Common myeloid progenitor, CD34-positive (primary cell): ENCODE measurements around the gene HLA-DOA.

Source experiments
- CTCF ChIA-PET: fragments of 350-600 bp; sonication (Branson Sonifier 250); formaldehyde crosslinking; loops from one replicate; lab custom pipeline; 2021; ENCODE audit warnings: antibody characterized with exemption; lab: Charles Lee
- POLR2A ChIA-PET: fragments of 350-600 bp; sonication (Branson Sonifier 250); formaldehyde crosslinking; loops from one replicate; lab custom pipeline; 2021; ENCODE audit warnings: antibody characterized with exemption; lab: Charles Lee
- DNase-seq, 3 donors: peaks; one replicate each; pipeline versions ENCODE4 v3.0.0 to v3.0.0-alpha.2; 2013
- H3K27ac ChIP-seq, 2 experiments: 1 replicate in 1 of 2; 2 replicates in 1 of 2; pipeline ENCODE4 v1.7.0; 2013; ENCODE audit warnings: inconsistent platforms in 2 of 2, low read length in 2 of 2, mild to moderate bottlenecking in 2 of 2, low read depth in 1 of 2, moderate library complexity in 1 of 2; ENCODE audit not compliant: severe bottlenecking in 2 of 2, insufficient read depth in 1 of 2, poor library complexity in 1 of 2
- H3K27me3 ChIP-seq, 5 experiments: replicated peaks in 2 of 5; 1 replicate in 3 of 5; 2 replicates in 2 of 5; pipeline versions ENCODE4 v1.6.1 to v1.7.0; 2013; ENCODE audit warnings: low read length in 4 of 5, mild to moderate bottlenecking in 2 of 5, moderate library complexity in 2 of 5, inconsistent platforms in 1 of 5; ENCODE audit not compliant: insufficient read depth in 5 of 5, control insufficient read depth in 4 of 5
- H3K36me3 ChIP-seq, 4 experiments: 1 replicate in 2 of 4; 2 replicates in 2 of 4; pipeline versions ENCODE4 v1.6.1 to v1.7.0; 2013; ENCODE audit warnings: low read length in 3 of 4, control low read depth in 1 of 4, mild to moderate bottlenecking in 1 of 4; ENCODE audit not compliant: control insufficient read depth in 4 of 4, insufficient read depth in 4 of 4
- H3K4me1 ChIP-seq, 4 experiments: 1 replicate in 3 of 4; 2 replicates in 1 of 4; pipeline versions ENCODE4 v1.6.1 to v1.7.1; 2013; ENCODE audit warnings: low read length in 3 of 4, mild to moderate bottlenecking in 3 of 4, control low read depth in 1 of 4, inconsistent platforms in 1 of 4, moderate library complexity in 1 of 4; ENCODE audit not compliant: control insufficient read depth in 4 of 4, insufficient read depth in 4 of 4; ENCODE audit errors: control extremely low read depth in 1 of 4
- H3K4me3 ChIP-seq, 7 experiments: 1 replicate in 4 of 7; 2 replicates in 3 of 7; pipeline versions ENCODE4 v1.5.1 to v1.7.0; 2013; ENCODE audit warnings: mild to moderate bottlenecking in 7 of 7, low read length in 6 of 7, moderate library complexity in 6 of 7, inconsistent platforms in 2 of 7, low read depth in 2 of 7, control low read depth in 1 of 7; ENCODE audit not compliant: insufficient read depth in 4 of 7, control insufficient read depth in 1 of 7; ENCODE audit errors: extremely low read depth in 1 of 7
- H3K9me3 ChIP-seq, 5 experiments: 1 replicate in 4 of 5; 2 replicates in 1 of 5; pipeline versions ENCODE4 v1.6.1 to v1.7.1; 2013; ENCODE audit warnings: low read length in 4 of 5, mild to moderate bottlenecking in 2 of 5, inconsistent platforms in 1 of 5, low read depth in 1 of 5, moderate library complexity in 1 of 5; ENCODE audit not compliant: control insufficient read depth in 4 of 5, insufficient read depth in 2 of 5; ENCODE audit errors: control extremely low read depth in 1 of 5
- WGBS: methylation state at CpG from one replicate; pipeline ENCODE4 v1.1.5; 2013; ENCODE audit not compliant: insufficient coverage; 5-methylcytosine and 5-hydroxymethylcytosine counted together

The HLA-DOA gene

DNA sequence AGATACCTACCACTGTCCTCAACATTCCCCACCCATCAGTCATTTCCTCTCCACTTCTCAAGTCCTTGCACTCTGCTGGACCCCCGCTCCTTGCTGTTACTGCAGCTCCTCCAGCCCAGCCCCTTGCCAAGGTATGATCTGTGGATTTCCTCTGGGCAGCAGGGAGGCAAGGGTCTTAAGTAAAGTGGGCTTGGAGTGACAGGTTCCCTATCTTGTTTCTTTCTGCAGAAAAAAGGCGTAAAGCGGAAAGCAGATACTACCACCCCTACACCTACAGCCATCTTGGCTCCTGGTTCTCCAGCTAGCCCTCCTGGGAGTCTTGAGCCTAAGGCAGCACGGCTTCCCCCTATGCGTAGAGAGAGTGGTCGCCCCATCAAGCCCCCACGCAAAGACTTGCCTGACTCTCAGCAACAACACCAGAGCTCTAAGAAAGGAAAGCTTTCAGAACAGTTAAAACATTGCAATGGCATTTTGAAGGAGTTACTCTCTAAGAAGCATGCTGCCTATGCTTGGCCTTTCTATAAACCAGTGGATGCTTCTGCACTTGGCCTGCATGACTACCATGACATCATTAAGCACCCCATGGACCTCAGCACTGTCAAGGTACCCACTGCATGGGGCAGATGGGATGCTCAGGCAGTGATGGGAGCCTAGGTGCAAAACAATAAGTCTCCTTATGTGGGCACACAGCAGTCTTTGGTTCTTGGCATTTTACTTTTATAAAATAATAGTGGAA lies 32.9 kb downstream of the HLA-DOA start:
- ChIA-PET CTCF (interaction anchor here (0.9 to 19.5 kb wide), 9 partner anchors 8 to 91 kb away, joined by 3 to 346 read pairs (median 4); partner anchors contain the start of gene HLA-DMA), POLR2A (interaction anchor here (0.7 kb wide), 1 partner anchor 12 kb away, joined by 3 read pairs; no protein-coding TSS in a partner anchor)
- peaks cover 11 to 31% (median 28%) of the 10 kb centered on the region in 4 experiments for H3K4me1 ChIP-seq
- H3K9me3 ChIP-seq, result no peaks in the 10 kb centered on the region
- DNase-seq, result no peak
- no peaks in the 10 kb centered on the region for H3K27me3 ChIP-seq
- WGBS, result 99% methylated on average over 6 of the region's 7 CpGs
- H3K36me3 ChIP-seq, result peaks cover 34 to 90% (median 73%) of the 10 kb centered on the region in 4 experiments
- H3K4me3 ChIP-seq, result no peak overlapping the region
- H3K27ac ChIP-seq, result no peak overlapping the region

DNA sequence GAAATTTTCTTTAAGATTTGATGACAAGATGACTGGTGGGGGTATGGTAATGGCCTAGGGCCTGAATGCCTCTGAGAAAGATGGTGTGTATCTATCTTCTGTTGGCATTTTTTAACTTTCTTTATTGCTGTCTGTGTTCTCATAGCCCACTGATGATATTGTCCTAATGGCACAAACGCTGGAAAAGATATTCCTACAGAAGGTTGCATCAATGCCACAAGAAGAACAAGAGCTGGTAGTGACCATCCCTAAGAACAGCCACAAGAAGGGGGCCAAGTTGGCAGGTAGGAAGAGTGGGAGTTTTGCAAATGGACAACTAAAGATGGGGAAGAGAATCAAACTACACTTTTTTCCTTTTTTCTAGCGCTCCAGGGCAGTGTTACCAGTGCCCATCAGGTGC lies 33.5 kb downstream of the HLA-DOA start:
- DNase-seq, result no peak
- Histone ChIP-seq H3K4me3 (peak overlapping the region in 1 of 7 experiments; percentile 99), H3K27me3 (no peaks in the 10 kb centered on the region), H3K4me1 (peaks cover 11 to 37% (median 30%) of the 10 kb centered on the region in 4 experiments), H3K27ac (no peak overlapping the region), H3K36me3 (peaks cover 34 to 84% (median 70%) of the 10 kb centered on the region in 4 experiments), H3K9me3 (no peaks in the 10 kb centered on the region)
- 80% methylated on average over 2 of the region's 2 CpGs for WGBS
- ChIA-PET POLR2A (no interaction called here), CTCF (interaction anchor here (0.9 to 19.5 kb wide), 6 partner anchors 8 to 90 kb away, joined by 3 to 346 read pairs (median 5); partner anchors contain the start of gene HLA-DMA)

DNA sequence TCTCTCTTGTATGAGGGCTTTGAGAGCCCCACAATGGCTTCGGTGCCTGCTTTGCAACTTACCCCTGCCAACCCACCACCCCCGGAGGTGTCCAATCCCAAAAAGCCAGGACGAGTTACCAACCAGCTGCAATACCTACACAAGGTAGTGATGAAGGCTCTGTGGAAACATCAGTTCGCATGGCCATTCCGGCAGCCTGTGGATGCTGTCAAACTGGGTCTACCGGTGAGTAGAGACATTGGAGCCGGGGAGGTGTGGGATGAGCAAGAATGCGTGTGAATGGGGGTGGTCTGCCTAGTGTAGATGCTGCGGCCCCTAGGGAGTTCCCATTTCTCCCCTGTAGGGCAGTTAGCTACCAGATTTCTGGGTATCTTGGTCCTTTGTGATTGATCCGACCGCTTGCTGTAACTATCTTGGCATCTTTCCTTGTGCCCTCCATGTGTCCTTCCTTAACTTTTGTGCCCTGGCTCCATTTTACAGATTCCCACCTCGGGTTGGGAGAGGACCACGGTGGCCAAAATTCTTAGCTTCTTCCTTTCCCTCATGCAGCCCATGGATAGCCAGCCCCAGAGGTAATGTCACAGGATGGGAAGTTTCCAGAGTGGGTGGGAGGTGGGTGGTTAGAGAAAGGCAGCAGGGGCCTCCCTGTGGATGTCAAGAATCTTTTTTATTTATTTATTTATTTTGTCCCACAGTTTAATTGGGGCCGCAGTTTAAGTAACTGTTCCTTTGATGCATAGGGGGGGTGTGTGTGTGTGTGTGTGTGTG lies 34.7 kb downstream of the HLA-DOA start:
- H3K36me3 ChIP-seq, result peaks cover 29 to 73% (median 60%) of the 10 kb centered on the region in 4 experiments
- H3K4me1 ChIP-seq, result peaks cover 11 to 45% (median 36%) of the 10 kb centered on the region in 4 experiments
- no peaks in the 10 kb centered on the region for H3K27me3 ChIP-seq
- H3K4me3 ChIP-seq, result peak overlapping the region; percentile 24 to 100 (median 97)
- POLR2A ChIA-PET, result interaction anchor here (0.5 to 9.6 kb wide), 6 partner anchors 10 to 272 kb away, joined by 3 to 149 read pairs (median 15); partner anchors contain the start of gene HLA-DMA
- CTCF ChIA-PET, result interaction anchor here (0.7 to 19.5 kb wide), 8 partner anchors 10 to 107 kb away, joined by 3 to 346 read pairs (median 4); partner anchors contain the start of gene HLA-DMA
- H3K9me3 ChIP-seq, result no peaks in the 10 kb centered on the region
- peak overlapping the region; percentile 47 to 87 for H3K27ac ChIP-seq
- 56% methylated on average over 10 of the region's 14 CpGs for WGBS
- no peak for DNase-seq

DNA sequence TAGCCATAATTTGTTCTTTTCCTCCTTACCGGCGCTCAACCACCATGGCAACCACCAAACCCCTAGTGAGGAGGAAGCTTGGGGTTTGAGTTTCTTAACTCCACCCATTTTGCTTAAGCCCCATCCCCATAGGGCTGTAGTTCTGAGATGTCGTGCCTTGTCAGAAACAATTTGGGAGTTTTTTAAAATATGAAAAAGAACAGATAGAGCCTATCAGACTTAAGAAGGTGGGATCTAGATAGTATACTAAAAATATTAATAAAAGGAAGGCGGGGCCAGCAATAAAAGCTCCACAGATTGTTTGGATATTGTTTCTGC lies 35.4 kb downstream of the HLA-DOA start:
- WGBS, result 13% methylated on average over 2 of the region's 4 CpGs
- Histone ChIP-seq H3K4me1 (peaks cover 11 to 52% (median 42%) of the 10 kb centered on the region in 4 experiments), H3K27me3 (no peaks in the 10 kb centered on the region), H3K9me3 (no peaks in the 10 kb centered on the region), H3K36me3 (peaks cover 29 to 66% (median 52%) of the 10 kb centered on the region in 4 experiments), H3K4me3 (peak overlapping the region in 6 of 7 experiments; percentile 97 to 100 (median 98)), H3K27ac (peak overlapping the region; percentile 78 to 87)
- CTCF ChIA-PET, result interaction anchor here (0.6 to 19.5 kb wide), 10 partner anchors 10 to 106 kb away, joined by 3 to 346 read pairs (median 4); partner anchors contain the start of gene HLA-DMA
- POLR2A ChIA-PET, result interaction anchor here (0.6 to 9.6 kb wide), 6 partner anchors 10 to 273 kb away, joined by 3 to 149 read pairs (median 14); partner anchors contain the start of gene HLA-DMA
- peak; percentile 54 to 79 (median 67) for DNase-seq

DNA sequence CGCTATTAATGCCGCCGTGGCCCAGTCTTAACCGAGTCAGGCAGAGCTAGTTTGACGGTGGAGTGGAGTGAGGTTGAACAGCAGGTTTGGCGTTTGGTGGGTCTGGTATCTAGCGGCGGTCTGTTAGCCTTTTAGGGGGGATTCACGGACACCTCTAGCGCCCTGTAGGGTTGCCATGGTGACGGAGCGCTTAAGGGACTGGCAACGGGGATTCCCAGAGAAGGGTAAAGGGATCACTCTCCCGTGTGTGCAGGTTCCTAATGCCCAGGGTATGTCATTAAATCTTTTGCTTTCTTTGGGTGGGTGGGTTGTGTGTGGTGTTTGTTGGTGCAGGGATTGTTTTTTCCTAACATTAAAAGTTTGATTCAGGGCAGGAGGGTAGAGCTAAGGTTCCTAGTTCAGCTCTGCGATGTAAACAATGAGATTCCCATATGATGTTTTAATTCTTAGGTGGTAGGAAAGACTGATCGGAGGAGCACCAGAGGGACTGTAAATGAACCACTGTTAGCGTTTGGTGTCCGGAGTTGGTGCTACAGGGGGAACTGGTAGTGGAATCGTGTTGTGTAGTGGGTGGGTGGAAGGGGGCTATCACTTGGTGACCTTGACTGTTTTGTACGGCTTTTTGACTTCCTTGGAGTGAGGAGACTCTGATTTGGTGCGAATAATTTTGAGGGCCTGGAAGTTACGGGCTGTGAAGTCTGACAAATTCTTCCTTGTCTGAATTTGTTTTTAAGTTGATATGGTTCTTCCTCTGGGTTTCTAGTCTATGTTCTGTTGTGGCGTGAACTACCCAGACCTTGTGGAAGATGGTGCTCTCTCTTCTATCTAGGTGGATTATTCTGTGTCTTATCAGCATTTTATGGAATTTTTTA lies 36.0 kb downstream of the HLA-DOA start:
- H3K4me1 ChIP-seq, result peaks cover 11 to 52% (median 42%) of the 10 kb centered on the region in 4 experiments
- H3K4me3 ChIP-seq, result peak overlapping the region; percentile 90 to 100 (median 97)
- ChIA-PET POLR2A (interaction anchor here (0.5 to 9.6 kb wide), 11 partner anchors 7 to 394 kb away, joined by 3 to 149 read pairs (median 19); partner anchors contain the start of genes HLA-DMA, HLA-DMB, RPS18 and VPS52), CTCF (interaction anchor here (0.6 to 19.5 kb wide), 14 partner anchors 9 to 128 kb away, joined by 3 to 346 read pairs (median 4); partner anchors contain the start of genes HLA-DMA and PSMB8)
- WGBS, result under 1% methylated on average over 20 of the region's 23 CpGs
- peaks cover 26 to 61% (median 49%) of the 10 kb centered on the region in 4 experiments for H3K36me3 ChIP-seq
- H3K27me3 ChIP-seq, result no peaks in the 10 kb centered on the region
- H3K9me3 ChIP-seq, result no peaks in the 10 kb centered on the region
- peak overlapping the region; percentile 78 to 87 for H3K27ac ChIP-seq
- DNase-seq, result peak; percentile 39 to 71 (median 67)
